ENCODE data around the gene TXNL4A. TPM values are rescaled to one million over a fixed set of nuclear protein-coding genes. Genes with fewer than 3 reads are reported as not detected.

TXNL4A gene
- total RNA-seq, 1 donor from 2014 or later: 92.0 TPM

DNA sequence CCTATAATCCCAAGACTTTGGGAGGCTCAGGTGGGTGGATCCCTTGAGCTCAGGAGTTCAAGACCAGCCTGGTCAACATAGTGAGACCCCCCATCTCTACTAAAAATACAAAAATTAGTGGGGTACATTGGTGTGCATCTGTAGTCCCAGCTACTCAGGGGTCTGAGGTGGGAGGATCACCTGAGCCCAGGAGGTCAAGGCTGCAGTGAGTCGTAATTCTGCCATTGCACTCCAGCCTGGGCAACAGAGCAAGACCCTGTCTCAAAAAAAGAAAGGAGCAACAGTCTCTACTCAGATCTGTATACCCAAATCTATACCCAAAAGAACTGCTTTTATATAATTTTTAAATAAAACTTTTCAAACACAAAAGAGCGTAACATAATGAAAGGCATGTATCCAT is 29.4 kb downstream of the TXNL4A start:
- TF ChIP-seq, protein P1, sequence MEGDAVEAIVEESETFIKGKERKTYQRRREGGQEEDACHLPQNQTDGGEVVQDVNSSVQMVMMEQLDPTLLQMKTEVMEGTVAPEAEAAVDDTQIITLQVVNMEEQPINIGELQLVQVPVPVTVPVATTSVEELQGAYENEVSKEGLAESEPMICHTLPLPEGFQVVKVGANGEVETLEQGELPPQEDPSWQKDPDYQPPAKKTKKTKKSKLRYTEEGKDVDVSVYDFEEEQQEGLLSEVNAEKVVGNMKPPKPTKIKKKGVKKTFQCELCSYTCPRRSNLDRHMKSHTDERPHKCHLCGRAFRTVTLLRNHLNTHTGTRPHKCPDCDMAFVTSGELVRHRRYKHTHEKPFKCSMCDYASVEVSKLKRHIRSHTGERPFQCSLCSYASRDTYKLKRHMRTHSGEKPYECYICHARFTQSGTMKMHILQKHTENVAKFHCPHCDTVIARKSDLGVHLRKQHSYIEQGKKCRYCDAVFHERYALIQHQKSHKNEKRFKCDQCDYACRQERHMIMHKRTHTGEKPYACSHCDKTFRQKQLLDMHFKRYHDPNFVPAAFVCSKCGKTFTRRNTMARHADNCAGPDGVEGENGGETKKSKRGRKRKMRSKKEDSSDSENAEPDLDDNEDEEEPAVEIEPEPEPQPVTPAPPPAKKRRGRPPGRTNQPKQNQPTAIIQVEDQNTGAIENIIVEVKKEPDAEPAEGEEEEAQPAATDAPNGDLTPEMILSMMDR (IDR thresholded peaks at IDR 0.05; ENCODE audit: borderline replicate concordance): no peak
- H3K4me3 ChIP-seq: no peak overlapping the region
- intact Hi-C loops (cut with micrococcal nuclease): no loop called here
- H3K27me3 ChIP-seq (ENCODE audit: low read depth): peaks cover 17% of the 10 kb centered on the region
- no peaks in the 10 kb centered on the region for H3K36me3 ChIP-seq
- H3K9me3 ChIP-seq (replicated peaks): no peaks in the 10 kb centered on the region
- DNase-seq: no peak
- H3K27ac ChIP-seq (replicated peaks): no peak overlapping the region
- H3K4me1 ChIP-seq: peaks cover 5% of the 10 kb centered on the region

DNA sequence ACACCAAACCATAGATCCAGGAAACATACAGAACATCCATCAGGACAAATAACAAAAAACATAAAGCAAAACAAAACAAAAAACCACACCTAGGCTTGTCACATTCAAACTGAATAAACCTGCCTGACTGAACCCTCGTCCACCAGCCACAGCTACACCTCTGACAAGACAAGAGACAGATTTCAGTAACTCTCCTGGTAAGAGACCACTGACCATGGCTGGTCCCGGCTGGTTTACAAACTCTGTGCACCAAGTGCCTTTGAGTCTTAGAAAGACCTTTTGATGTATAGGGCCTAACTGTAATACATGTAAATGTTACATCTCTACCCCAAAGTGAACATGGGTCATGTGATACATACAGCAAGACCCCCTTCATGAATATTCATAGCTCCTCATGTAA is 32.1 kb downstream of the TXNL4A start:
- peaks cover 9% of the 10 kb centered on the region for H3K27me3 ChIP-seq (ENCODE audit: low read depth)
- peaks cover 11% of the 10 kb centered on the region for H3K4me1 ChIP-seq
- intact Hi-C loops (cut with micrococcal nuclease): no loop called here
- no peak overlapping the region for H3K27ac ChIP-seq (replicated peaks)
- H3K36me3 ChIP-seq: no peaks in the 10 kb centered on the region
- no peaks in the 10 kb centered on the region for H3K9me3 ChIP-seq (replicated peaks)
- H3K4me3 ChIP-seq: no peak overlapping the region
- TF ChIP-seq, protein P1 (IDR thresholded peaks at IDR 0.05; ENCODE audit: borderline replicate concordance): no peak
- DNase-seq: no peak

DNA sequence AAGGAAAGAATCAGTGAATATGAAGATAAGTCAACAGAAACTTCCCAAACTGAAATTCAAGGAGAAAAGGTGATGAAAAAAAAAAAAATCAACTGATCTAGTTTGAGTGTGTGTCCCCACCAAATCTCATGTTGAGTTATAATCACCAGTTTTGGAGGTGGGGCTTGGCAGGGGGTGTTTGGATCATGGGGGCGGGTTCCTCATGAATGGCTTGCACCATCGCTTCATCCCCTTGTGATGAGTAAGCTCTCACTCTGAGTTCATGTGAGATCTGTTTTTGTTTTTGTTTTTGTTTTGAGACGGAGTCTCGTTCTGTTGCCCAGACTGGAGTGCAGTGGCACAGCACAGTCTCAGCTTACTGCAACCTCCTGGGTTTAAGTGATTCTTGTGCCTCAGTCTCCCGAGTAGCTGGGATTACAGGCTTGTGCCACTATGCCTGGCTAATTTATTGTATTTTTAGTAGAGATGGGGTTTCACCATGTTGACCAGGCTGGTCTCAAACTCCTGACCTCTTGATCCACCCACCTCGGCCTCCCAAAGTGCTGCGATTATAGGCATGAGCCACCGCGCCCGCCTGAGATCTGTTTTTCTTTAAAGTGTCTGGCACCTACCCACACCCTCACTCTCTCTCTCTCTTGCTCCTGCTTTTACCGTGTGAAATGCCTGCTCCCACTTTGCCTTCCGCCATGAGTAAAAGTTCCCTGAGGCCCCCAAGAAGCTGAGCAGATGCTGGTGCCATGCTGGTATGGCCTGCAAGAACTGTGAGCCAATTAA is 32.9 kb downstream of the TXNL4A start:
- Histone ChIP-seq H3K4me1 (peaks cover 14% of the 10 kb centered on the region), H3K27me3 (ENCODE audit: low read depth) (peaks cover 2% of the 10 kb centered on the region), H3K27ac (replicated peaks) (no peak overlapping the region), H3K9me3 (replicated peaks) (no peaks in the 10 kb centered on the region), H3K36me3 (no peaks in the 10 kb centered on the region), H3K4me3 (no peak overlapping the region)
- DNase-seq: no peak
- TF ChIP-seq, protein P1 (IDR thresholded peaks at IDR 0.05; ENCODE audit: borderline replicate concordance): no peak
- intact Hi-C loops (cut with micrococcal nuclease): no loop called here

DNA sequence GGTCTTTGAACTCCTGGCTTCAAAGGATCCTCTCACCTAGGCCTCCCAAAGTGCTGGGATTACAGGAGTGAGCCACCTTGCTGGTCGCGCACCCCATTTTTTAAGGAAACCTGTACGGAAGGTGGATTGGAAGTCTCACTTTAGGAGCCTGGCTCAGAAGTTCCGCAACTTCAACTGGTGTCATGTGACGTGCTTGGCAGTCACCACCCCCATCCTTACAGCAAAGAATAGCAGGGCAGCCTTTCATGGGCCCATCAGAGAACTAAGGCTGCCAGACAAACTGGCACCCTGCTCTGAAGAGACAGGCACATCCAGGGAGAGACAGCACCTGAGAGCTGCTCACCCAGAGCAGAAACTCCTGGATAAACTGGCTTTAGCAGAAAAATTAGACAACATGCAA is 33.6 kb downstream of the TXNL4A start:
- Histone ChIP-seq H3K4me3 (no peak overlapping the region), H3K36me3 (no peaks in the 10 kb centered on the region), H3K4me1 (peaks cover 21% of the 10 kb centered on the region), H3K9me3 (replicated peaks) (no peaks in the 10 kb centered on the region), H3K27me3 (ENCODE audit: low read depth) (no peaks in the 10 kb centered on the region), H3K27ac (replicated peaks) (peak overlapping the region; percentile 39)
- intact Hi-C loops (cut with micrococcal nuclease): no loop called here
- TF ChIP-seq, protein P1 (IDR thresholded peaks at IDR 0.05; ENCODE audit: borderline replicate concordance): no peak
- DNase-seq: no peak

DNA sequence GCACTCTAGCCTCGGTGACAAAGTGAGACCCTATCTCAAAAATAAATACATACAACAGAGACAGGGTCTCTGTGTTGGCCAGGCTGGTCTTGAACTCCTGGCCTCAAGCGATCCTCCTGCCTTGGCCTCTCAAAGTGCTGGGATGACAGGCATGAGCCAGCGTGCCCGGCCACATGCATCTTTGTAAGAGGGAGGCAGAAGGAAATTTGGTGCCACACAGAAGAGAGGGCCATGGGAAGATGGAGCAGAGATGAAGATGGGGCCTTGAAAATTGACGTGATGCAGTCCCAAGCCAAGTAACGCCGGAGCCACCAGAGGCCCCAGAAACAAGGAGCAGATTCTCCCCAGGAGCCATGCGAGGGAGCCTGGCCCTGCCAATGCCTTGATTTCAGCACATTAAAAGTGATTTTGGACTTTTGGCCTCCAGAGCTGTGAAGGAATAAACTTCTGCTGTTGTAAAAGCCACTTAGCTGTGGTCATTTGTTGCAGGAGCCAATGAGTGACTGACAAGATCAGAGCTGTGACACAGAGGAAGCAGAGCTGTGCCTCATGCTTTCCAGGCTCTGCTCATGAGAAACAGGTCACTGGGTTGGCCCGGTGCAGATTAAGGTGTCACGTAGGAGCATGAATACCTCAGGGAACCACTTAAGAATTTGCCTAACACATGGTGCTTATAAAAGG is 34.3 kb downstream of the TXNL4A start:
- intact Hi-C loops (cut with micrococcal nuclease): no loop called here
- no peak overlapping the region for H3K4me3 ChIP-seq
- peaks cover 2% of the 10 kb centered on the region for H3K36me3 ChIP-seq
- H3K27me3 ChIP-seq (ENCODE audit: low read depth): no peaks in the 10 kb centered on the region
- no peaks in the 10 kb centered on the region for H3K9me3 ChIP-seq (replicated peaks)
- peak overlapping the region; percentile 39 for H3K27ac ChIP-seq (replicated peaks)
- TF ChIP-seq, protein P1 (IDR thresholded peaks at IDR 0.05; ENCODE audit: borderline replicate concordance): no peak
- no peak for DNase-seq
- peaks cover 28% of the 10 kb centered on the region for H3K4me1 ChIP-seq

Measured in left ventricle myocardium inferior (tissue), 1 donor.